HCT116 (cell line): Measurements from ENCODE around the gene CACNB2. TPM values are rescaled to one million over a fixed set of nuclear protein-coding genes. Genes with fewer than 3 reads are reported as not detected.

Experiments used
- ATAC-seq: fragments of 200-7000 bp; cut with Tn5 transposase; 2 replicates; pipeline ENCODE4 v1.9.1; 2020; ENCODE audit warnings: mild to moderate bottlenecking, moderate library complexity
- BruUV-seq: library from RNA; stranded (reverse); fragments of 400-500 nt; replicated peaks from 2 replicates; lab custom pipeline; 2021; lab: Mats Ljungman, UMichigan
- CTCF ChIA-PET: fragments of 300-600 bp; sonication (Branson Sonifier 250); formaldehyde crosslinking; loops from one replicate; lab custom pipeline; 2021; ENCODE audit warnings: antibody characterized with exemption; lab: Charles Lee
- POLR2A ChIA-PET: fragments of 300-600, 350-600 bp; sonication (Branson Sonifier 250); formaldehyde crosslinking; loops from one replicate; lab custom pipeline; 2021; ENCODE audit warnings: antibody characterized with exemption; lab: Charles Lee
- RAD21 ChIA-PET, 2 experiments: fragments of 300-600 bp; sonication (Branson Sonifier 250); formaldehyde crosslinking; loops; one replicate each; lab custom pipeline; 2023; ENCODE audit warnings: low total read pairs in 2 of 2; ENCODE audit not compliant: uncharacterized antibody in 2 of 2, unreplicated experiment in 2 of 2, low non-redundant PET in 1 of 2; lab: Charles Lee
- DNase-seq: peaks from one replicate; pipeline ENCODE4 v3.0.0-alpha.2; 2010; ENCODE audit warnings: low read depth, low spot score
- H2AFZ ChIP-seq: fragments of 200-600 bp; shearing (Covaris generic), sonication (generic); 2 replicates; pipeline ENCODE4 v1.6.1; 2017; ENCODE audit warnings: low read depth, mixed run types, mixed read lengths, antibody characterized with exemption, low read length; ENCODE audit not compliant: poor library complexity, severe bottlenecking
- H3K27ac ChIP-seq: 2 replicates; pipeline ENCODE4 v1.5.1; 2012; ENCODE audit warnings: low read depth, low read length
- H3K27me3 ChIP-seq: fragments of 200-600 bp; sonication (generic); 2 replicates; pipeline ENCODE4 v1.6.1; 2016; ENCODE audit warnings: mixed run types, low read length, mixed read lengths; ENCODE audit not compliant: insufficient read depth
- H3K36me3 ChIP-seq, 2 experiments: fragments of 200-500 bp in 1 of 2; fragments of 200-600 bp in 1 of 2; sonication (Bioruptor generic) in 1 of 2; sonication (generic) in 1 of 2; 2 replicates each; pipeline versions ENCODE4 v1.5.1 to v1.6.1; 2014 to 2016; ENCODE audit warnings: low read length in 2 of 2, inconsistent platforms in 1 of 2, mixed read lengths in 1 of 2, mixed run types in 1 of 2; ENCODE audit not compliant: insufficient read depth in 2 of 2, control insufficient read depth in 1 of 2
- H3K4me1 ChIP-seq, 2 experiments: fragments of 200-600 bp in 1 of 2; sonication (generic) in 1 of 2; 2 replicates each; pipeline versions ENCODE4 v1.5.1 to v1.6.1; 2012 to 2017; ENCODE audit warnings: low read length in 2 of 2, inconsistent platforms in 1 of 2, mild to moderate bottlenecking in 1 of 2, mixed read lengths in 1 of 2, mixed run types in 1 of 2, moderate library complexity in 1 of 2; ENCODE audit not compliant: insufficient read depth in 2 of 2, control insufficient read depth in 1 of 2
- H3K4me2 ChIP-seq: fragments of 200-600 bp; sonication (generic); 2 replicates; pipeline ENCODE4 v1.6.1; 2017; ENCODE audit warnings: mixed run types, low read length, mixed read lengths
- H3K4me3 ChIP-seq, 2 experiments: fragments of 200-600 bp in 1 of 2; sonication (generic) in 1 of 2; replicated peaks in 1 of 2; 2 replicates each; pipeline ENCODE4 v1.5.1; 2011 to 2016; ENCODE audit warnings: low read length in 2 of 2, control low read depth in 1 of 2, low read depth in 1 of 2, mild to moderate bottlenecking in 1 of 2, mixed read lengths in 1 of 2, mixed run types in 1 of 2
- H3K79me2 ChIP-seq: fragments of 200-600 bp; sonication (generic); 2 replicates; pipeline ENCODE4 v1.6.1; 2017; ENCODE audit warnings: mild to moderate bottlenecking, mixed run types, low read length, moderate library complexity, mixed read lengths; ENCODE audit not compliant: insufficient read depth
- H3K9ac ChIP-seq: fragments of 200-600 bp; sonication (generic); 2 replicates; pipeline ENCODE4 v1.6.1; 2016; ENCODE audit warnings: low read length, mixed read lengths
- H3K9me2 ChIP-seq: fragments of 200-600 bp; sonication (generic), shearing (Covaris generic); 2 replicates; pipeline ENCODE4 v1.6.1; 2017; ENCODE audit warnings: mixed run types, mild to moderate bottlenecking, moderate library complexity; ENCODE audit not compliant: insufficient read depth
- H3K9me3 ChIP-seq, 2 experiments: fragments of 200-500 bp in 1 of 2; fragments of 200-600 bp in 1 of 2; sonication (Bioruptor generic) in 1 of 2; sonication (generic) in 1 of 2; 2 replicates each; pipeline ENCODE4 v1.6.1; 2014 to 2017; ENCODE audit warnings: low read length in 2 of 2, mixed read lengths in 2 of 2, inconsistent platforms in 1 of 2, low read depth in 1 of 2, mild to moderate bottlenecking in 1 of 2, mixed run types in 1 of 2, moderate library complexity in 1 of 2; ENCODE audit not compliant: control insufficient read depth in 1 of 2, insufficient read depth in 1 of 2
- H4K20me1 ChIP-seq: fragments of 200-600 bp; sonication (generic), shearing (Covaris generic); 2 replicates; pipeline ENCODE4 v1.6.1; 2017; ENCODE audit warnings: mixed run types, mild to moderate bottlenecking, moderate library complexity; ENCODE audit not compliant: insufficient read depth
- ATF3 ChIP-seq: IDR thresholded peaks from 2 replicates; pipeline ENCODE4 v1.6.1; 2012
- ELF1 ChIP-seq: IDR thresholded peaks from 2 replicates; pipeline ENCODE4 v1.6.1; 2012; ENCODE audit warnings: low read depth, borderline replicate concordance
- EZH2phosphoT487 ChIP-seq: fragments of 200-600 bp; IDR thresholded peaks from 2 replicates; pipeline ENCODE4 v1.6.1; 2018; ENCODE audit warnings: antibody characterized with exemption, borderline replicate concordance
- FOSL1 ChIP-seq: IDR thresholded peaks from 2 replicates; pipeline ENCODE4 v1.6.1; 2012; ENCODE audit warnings: low read depth
- POLR2A ChIP-seq: IDR thresholded peaks from 2 replicates; pipeline ENCODE4 v1.7.0; 2011; ENCODE audit warnings: borderline replicate concordance; ENCODE audit not compliant: insufficient read depth, insufficient read length; ENCODE audit errors: extremely low read depth
- POLR2AphosphoS5 ChIP-seq: IDR thresholded peaks from 2 replicates; pipeline ENCODE4 v1.6.1; 2011; ENCODE audit warnings: mild to moderate bottlenecking, low read depth, low read length, moderate library complexity
- RAD21 ChIP-seq: IDR thresholded peaks from 2 replicates; pipeline ENCODE4 v1.6.1; 2012; ENCODE audit warnings: low read depth, mild to moderate bottlenecking
- REST ChIP-seq: IDR thresholded peaks from 2 replicates; pipeline ENCODE4 v1.6.1; 2012; ENCODE audit warnings: low read depth
- SIN3A ChIP-seq: IDR thresholded peaks from 2 replicates; pipeline ENCODE4 v1.6.1; 2012; ENCODE audit warnings: low read depth
- SP1 ChIP-seq: IDR thresholded peaks from 2 replicates; pipeline ENCODE4 v1.6.1; 2012; ENCODE audit warnings: low read depth
- SRF ChIP-seq: IDR thresholded peaks from 2 replicates; pipeline ENCODE4 v1.6.1; 2012; ENCODE audit warnings: low read depth
- TCF7L2 ChIP-seq: IDR thresholded peaks from 2 replicates; pipeline ENCODE4 v1.7.0; 2011; ENCODE audit warnings: borderline replicate concordance, inconsistent platforms; ENCODE audit not compliant: insufficient read depth, insufficient read length; ENCODE audit errors: extremely low read depth
- ZBTB33 ChIP-seq: IDR thresholded peaks from 2 replicates; pipeline ENCODE4 v1.6.1; 2011; ENCODE audit warnings: mild to moderate bottlenecking, low read length, moderate library complexity; ENCODE audit not compliant: insufficient replicate concordance; ENCODE audit errors: extremely low read depth
- ZFX ChIP-seq: fragments of 450-650 bp; IDR thresholded peaks from 2 replicates; pipeline ENCODE4 v1.6.1; 2017
- intact Hi-C: fragments of 100-400 bp; cut with micrococcal nuclease; formaldehyde crosslinking; loops from 2 replicates; pipeline ENCODE4 v1.10.0; 2022
- total RNA-seq: library from RNA; stranded (reverse); gene quantifications from one replicate; pipeline ENCODE4 v1.2.1, GENCODE V29; 2021; ENCODE audit not compliant: unreplicated experiment

The CACNB2 gene
- total RNA-seq, 1 experiment from 2014 or later, result 0.71 TPM

- no peak for TF ChIP-seq RAD21
- no peak for TF ChIP-seq ZFX
- no peak for TF ChIP-seq FOSL1
- TF ChIP-seq POLR2AphosphoS5, result no peak
- TF ChIP-seq SP1, result no peak
- TF ChIP-seq TCF7L2, result no peak
- TF ChIP-seq SRF, result no peak
- TF ChIP-seq ZBTB33, result no peak
- no peak for TF ChIP-seq SIN3A
- TF ChIP-seq POLR2A, result no peak
- no TSS peak for BruUV-seq
- CTCF ChIA-PET, result no interaction called here
Observed at GRCh38 chr10:18323916-18324315, 183.7 kb downstream of the CACNB2 start.

GRCh38 chr10:18325410-18325809 lies 185.2 kb downstream of the CACNB2 start:
- ATAC-seq, result no peak
- no peaks in the 10 kb centered on the region for H3K9me3 ChIP-seq

More at GRCh38 chr10:18323916-18324315, 183.7 kb downstream of the CACNB2 start:
- no peaks in the 10 kb centered on the region for H3K9me3 ChIP-seq
- no peak overlapping the region for H2AFZ ChIP-seq
- no peaks in the 10 kb centered on the region for H3K79me2 ChIP-seq
- H3K9me2 ChIP-seq, result no peaks in the 10 kb centered on the region
- H3K4me3 ChIP-seq, result no peak overlapping the region
- H3K27me3 ChIP-seq, result no peaks in the 10 kb centered on the region
- ChIA-PET RAD21 (no interaction called here), POLR2A (no interaction called here)
- no peak overlapping the region for H3K9ac ChIP-seq
- no peaks in the 10 kb centered on the region for H3K4me1 ChIP-seq
- ATAC-seq (no peak), DNase-seq (no peak)
- H3K36me3 ChIP-seq, result no peaks in the 10 kb centered on the region
- H3K27ac ChIP-seq, result no peak overlapping the region
- no peak overlapping the region for H3K4me2 ChIP-seq
- no peaks in the 10 kb centered on the region for H4K20me1 ChIP-seq
- intact Hi-C loops, result no loop called here

More at GRCh38 chr10:18325410-18325809, 185.2 kb downstream of the CACNB2 start:
- intact Hi-C loops, result no loop called here
- CTCF ChIA-PET, result no interaction called here
- H3K4me1 ChIP-seq, result no peaks in the 10 kb centered on the region
- TF ChIP-seq TCF7L2 (no peak), ZFX (no peak), SIN3A (no peak), EZH2phosphoT487 (no peak), ELF1 (no peak), ATF3 (no peak), REST (no peak), SRF (no peak), POLR2AphosphoS5 (no peak)
- no TSS peak for BruUV-seq
- H3K79me2 ChIP-seq, result no peaks in the 10 kb centered on the region
- POLR2A ChIA-PET, result no interaction called here
- H3K4me2 ChIP-seq, result no peak overlapping the region
- DNase-seq, result no peak
- no peak overlapping the region for H3K9ac ChIP-seq
- H3K27me3 ChIP-seq, result no peaks in the 10 kb centered on the region
- no peaks in the 10 kb centered on the region for H3K36me3 ChIP-seq
- no peaks in the 10 kb centered on the region for H3K9me2 ChIP-seq
- RAD21 ChIA-PET, result no interaction called here
- H4K20me1 ChIP-seq, result no peaks in the 10 kb centered on the region
- H2AFZ ChIP-seq, result no peak overlapping the region
- H3K27ac ChIP-seq, result no peak overlapping the region
- H3K4me3 ChIP-seq, result no peak overlapping the region
